ENCODE results near the gene TSGA10IP. TPM values are rescaled to one million over a fixed set of nuclear protein-coding genes. Genes with fewer than 3 reads are reported as not detected.

TSGA10IP gene
- total and polyA plus RNA-seq, 10 of the 15 experiments (the other 5 are each of a cell fraction or from before 2014, with no cell fraction given): not detected

DNA sequence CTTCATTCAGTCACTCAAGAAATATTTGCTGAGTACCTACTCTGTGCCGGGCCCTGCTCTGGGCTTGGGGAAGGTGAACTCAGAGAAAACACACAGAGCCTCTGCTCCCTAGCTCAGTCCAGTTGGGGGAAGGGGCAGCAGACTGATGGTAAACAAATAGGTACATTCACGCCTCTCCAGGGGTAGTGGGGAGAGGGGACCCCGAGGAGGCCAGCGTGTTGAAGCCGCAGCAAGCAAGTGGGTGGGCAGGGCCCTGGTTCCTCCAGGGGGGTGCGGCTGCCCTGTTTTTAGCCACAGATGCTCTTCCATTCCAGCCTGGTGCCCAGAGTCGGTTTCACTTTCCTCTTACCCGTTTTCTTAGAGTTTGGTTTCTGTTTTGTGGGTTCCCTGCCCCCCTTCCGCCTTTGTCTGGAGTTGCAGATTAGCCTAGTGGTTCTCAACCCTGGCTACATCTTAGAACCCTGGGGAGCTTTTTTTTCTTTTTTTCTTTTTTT, 17.3 kb upstream of the TSGA10IP start (continued):
- TF ChIP-seq MXI1 (IDR thresholded peaks at IDR 0.05; ENCODE audit: low read depth, low read length) (no peak), RUNX3 (IDR thresholded peaks at IDR 0.05; ENCODE audit: low read length) (peak; percentile 92), CBFB (IDR thresholded peaks at IDR 0.05; ENCODE audit: low read depth) (peak; percentile 58), MEF2B (IDR thresholded peaks at IDR 0.05; ENCODE audit: partially characterized antibody, poor library complexity, severe bottlenecking) (peak; percentile 54), POLR2A (IDR thresholded peaks at IDR 0.05; ENCODE audit: low read depth, low read length) (peak; percentile 68), MTA2 (IDR thresholded peaks at IDR 0.05; ENCODE audit: low read depth) (peak; percentile 54; the same call in 1 of the 2 replicates), CREM (IDR thresholded peaks at IDR 0.05; ENCODE audit: low read depth) (peak; percentile 14; the same call in 1 of the 2 replicates), TAF1 (IDR thresholded peaks at IDR 0.05; ENCODE audit: borderline replicate concordance, low read depth, low read length) (peak; percentile 60), ZNF384 (IDR thresholded peaks at IDR 0.05; ENCODE audit: borderline replicate concordance, low read depth, low read length) (peak; percentile 84), ASH2L (IDR thresholded peaks at IDR 0.05; ENCODE audit: borderline replicate concordance, low read depth) (0 out of 2 replicates have a peak, but pooled peaks have one; percentile 57), ETV6 (conservative IDR thresholded peaks at IDR 0.05 in 1 of 2, IDR thresholded peaks at IDR 0.05 in 1 of 2; ENCODE audit: borderline replicate concordance in 1 of 2, low read depth in 1 of 2) (no peak; a peak in 1 of 4 replicates), MTA3 (IDR thresholded peaks at IDR 0.05; ENCODE audit: borderline replicate concordance, low read length) (peak; percentile 28; the same call in 1 of the 2 replicates), STAT1 (conservative IDR thresholded peaks at IDR 0.05) (0 out of 2 replicates have a peak, but pooled peaks have one; percentile 24)
- TF ChIP-seq, protein P1, sequence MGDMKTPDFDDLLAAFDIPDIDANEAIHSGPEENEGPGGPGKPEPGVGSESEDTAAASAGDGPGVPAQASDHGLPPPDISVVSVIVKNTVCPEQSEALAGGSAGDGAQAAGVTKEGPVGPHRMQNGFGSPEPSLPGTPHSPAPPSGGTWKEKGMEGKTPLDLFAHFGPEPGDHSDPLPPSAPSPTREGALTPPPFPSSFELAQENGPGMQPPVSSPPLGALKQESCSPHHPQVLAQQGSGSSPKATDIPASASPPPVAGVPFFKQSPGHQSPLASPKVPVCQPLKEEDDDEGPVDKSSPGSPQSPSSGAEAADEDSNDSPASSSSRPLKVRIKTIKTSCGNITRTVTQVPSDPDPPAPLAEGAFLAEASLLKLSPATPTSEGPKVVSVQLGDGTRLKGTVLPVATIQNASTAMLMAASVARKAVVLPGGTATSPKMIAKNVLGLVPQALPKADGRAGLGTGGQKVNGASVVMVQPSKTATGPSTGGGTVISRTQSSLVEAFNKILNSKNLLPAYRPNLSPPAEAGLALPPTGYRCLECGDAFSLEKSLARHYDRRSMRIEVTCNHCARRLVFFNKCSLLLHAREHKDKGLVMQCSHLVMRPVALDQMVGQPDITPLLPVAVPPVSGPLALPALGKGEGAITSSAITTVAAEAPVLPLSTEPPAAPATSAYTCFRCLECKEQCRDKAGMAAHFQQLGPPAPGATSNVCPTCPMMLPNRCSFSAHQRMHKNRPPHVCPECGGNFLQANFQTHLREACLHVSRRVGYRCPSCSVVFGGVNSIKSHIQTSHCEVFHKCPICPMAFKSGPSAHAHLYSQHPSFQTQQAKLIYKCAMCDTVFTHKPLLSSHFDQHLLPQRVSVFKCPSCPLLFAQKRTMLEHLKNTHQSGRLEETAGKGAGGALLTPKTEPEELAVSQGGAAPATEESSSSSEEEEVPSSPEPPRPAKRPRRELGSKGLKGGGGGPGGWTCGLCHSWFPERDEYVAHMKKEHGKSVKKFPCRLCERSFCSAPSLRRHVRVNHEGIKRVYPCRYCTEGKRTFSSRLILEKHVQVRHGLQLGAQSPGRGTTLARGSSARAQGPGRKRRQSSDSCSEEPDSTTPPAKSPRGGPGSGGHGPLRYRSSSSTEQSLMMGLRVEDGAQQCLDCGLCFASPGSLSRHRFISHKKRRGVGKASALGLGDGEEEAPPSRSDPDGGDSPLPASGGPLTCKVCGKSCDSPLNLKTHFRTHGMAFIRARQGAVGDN (IDR thresholded peaks at IDR 0.05): no peak; the same call in 1 of the 2 replicates
- TF ChIP-seq, protein P2, sequence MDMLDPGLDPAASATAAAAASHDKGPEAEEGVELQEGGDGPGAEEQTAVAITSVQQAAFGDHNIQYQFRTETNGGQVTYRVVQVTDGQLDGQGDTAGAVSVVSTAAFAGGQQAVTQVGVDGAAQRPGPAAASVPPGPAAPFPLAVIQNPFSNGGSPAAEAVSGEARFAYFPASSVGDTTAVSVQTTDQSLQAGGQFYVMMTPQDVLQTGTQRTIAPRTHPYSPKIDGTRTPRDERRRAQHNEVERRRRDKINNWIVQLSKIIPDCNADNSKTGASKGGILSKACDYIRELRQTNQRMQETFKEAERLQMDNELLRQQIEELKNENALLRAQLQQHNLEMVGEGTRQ (IDR thresholded peaks at IDR 0.05; ENCODE audit: borderline replicate concordance, low read depth, low read length): no peak
- TF ChIP-seq, protein P3, sequence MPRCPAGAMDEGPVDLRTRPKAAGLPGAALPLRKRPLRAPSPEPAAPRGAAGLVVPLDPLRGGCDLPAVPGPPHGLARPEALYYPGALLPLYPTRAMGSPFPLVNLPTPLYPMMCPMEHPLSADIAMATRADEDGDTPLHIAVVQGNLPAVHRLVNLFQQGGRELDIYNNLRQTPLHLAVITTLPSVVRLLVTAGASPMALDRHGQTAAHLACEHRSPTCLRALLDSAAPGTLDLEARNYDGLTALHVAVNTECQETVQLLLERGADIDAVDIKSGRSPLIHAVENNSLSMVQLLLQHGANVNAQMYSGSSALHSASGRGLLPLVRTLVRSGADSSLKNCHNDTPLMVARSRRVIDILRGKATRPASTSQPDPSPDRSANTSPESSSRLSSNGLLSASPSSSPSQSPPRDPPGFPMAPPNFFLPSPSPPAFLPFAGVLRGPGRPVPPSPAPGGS (IDR thresholded peaks at IDR 0.05; ENCODE audit: borderline replicate concordance, insufficient read depth, low read depth, low read length, poor library complexity, severe bottlenecking): peak; percentile 39
- TF ChIP-seq, protein P4, sequence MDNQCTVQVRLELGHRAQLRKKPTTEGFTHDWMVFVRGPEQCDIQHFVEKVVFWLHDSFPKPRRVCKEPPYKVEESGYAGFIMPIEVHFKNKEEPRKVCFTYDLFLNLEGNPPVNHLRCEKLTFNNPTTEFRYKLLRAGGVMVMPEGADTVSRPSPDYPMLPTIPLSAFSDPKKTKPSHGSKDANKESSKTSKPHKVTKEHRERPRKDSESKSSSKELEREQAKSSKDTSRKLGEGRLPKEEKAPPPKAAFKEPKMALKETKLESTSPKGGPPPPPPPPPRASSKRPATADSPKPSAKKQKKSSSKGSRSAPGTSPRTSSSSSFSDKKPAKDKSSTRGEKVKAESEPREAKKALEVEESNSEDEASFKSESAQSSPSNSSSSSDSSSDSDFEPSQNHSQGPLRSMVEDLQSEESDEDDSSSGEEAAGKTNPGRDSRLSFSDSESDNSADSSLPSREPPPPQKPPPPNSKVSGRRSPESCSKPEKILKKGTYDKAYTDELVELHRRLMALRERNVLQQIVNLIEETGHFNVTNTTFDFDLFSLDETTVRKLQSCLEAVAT (IDR thresholded peaks at IDR 0.05): peak; percentile 88
- TF ChIP-seq, protein P5, sequence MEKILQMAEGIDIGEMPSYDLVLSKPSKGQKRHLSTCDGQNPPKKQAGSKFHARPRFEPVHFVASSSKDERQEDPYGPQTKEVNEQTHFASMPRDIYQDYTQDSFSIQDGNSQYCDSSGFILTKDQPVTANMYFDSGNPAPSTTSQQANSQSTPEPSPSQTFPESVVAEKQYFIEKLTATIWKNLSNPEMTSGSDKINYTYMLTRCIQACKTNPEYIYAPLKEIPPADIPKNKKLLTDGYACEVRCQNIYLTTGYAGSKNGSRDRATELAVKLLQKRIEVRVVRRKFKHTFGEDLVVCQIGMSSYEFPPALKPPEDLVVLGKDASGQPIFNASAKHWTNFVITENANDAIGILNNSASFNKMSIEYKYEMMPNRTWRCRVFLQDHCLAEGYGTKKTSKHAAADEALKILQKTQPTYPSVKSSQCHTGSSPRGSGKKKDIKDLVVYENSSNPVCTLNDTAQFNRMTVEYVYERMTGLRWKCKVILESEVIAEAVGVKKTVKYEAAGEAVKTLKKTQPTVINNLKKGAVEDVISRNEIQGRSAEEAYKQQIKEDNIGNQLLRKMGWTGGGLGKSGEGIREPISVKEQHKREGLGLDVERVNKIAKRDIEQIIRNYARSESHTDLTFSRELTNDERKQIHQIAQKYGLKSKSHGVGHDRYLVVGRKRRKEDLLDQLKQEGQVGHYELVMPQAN (conservative IDR thresholded peaks at IDR 0.05): no peak
